Neural progenitor cell (in vitro differentiated cells): ENCODE data around the gene TLE7. TPM values are rescaled to one million over a fixed set of nuclear protein-coding genes. Genes with fewer than 3 reads are reported as not detected.

Source experiments
- DNase-seq: peaks from one replicate; pipeline ENCODE4 v3.0.0-alpha.2; 2016; ENCODE audit warnings: low spot score
- H2AFZ ChIP-seq: fragments of 200-600 bp; sonication (generic); replicated peaks from 2 replicates; pipeline ENCODE4 v1.6.1; 2016; ENCODE audit warnings: antibody characterized with exemption
- H3F3A ChIP-seq: fragments of 200-600 bp; sonication (generic); 2 replicates; pipeline ENCODE4 v1.6.1; 2016; ENCODE audit warnings: antibody characterized with exemption, low read depth
- H3K27ac ChIP-seq: fragments of 200-600 bp; sonication (generic); 2 replicates; pipeline ENCODE4 v1.5.1; 2016; ENCODE audit warnings: mild to moderate bottlenecking
- H3K27me3 ChIP-seq: fragments of 200-600 bp; sonication (generic); 2 replicates; pipeline ENCODE4 v1.6.1; 2016; ENCODE audit warnings: mild to moderate bottlenecking, moderate library complexity
- H3K36me3 ChIP-seq: fragments of 200-600 bp; sonication (generic); 2 replicates; pipeline ENCODE4 v1.5.1; 2016
- H3K4me1 ChIP-seq: fragments of 200-600 bp; sonication (generic); 2 replicates; pipeline ENCODE4 v1.6.1; 2016; ENCODE audit warnings: mixed run types
- H3K4me2 ChIP-seq: fragments of 200-600 bp; sonication (generic); 2 replicates; pipeline ENCODE4 v1.6.1; 2016
- H3K4me3 ChIP-seq: fragments of 200-600 bp; sonication (generic); 2 replicates; pipeline ENCODE4 v1.5.1; 2016
- H3K79me2 ChIP-seq: fragments of 200-600 bp; sonication (generic); 2 replicates; pipeline ENCODE4 v1.6.1; 2016; ENCODE audit warnings: low read depth
- H3K9ac ChIP-seq: fragments of 200-600 bp; sonication (generic); 2 replicates; pipeline ENCODE4 v1.6.1; 2016
- H3K9me3 ChIP-seq: fragments of 200-600 bp; sonication (generic); 2 replicates; pipeline ENCODE4 v1.5.1; 2016; ENCODE audit warnings: low read depth
- H4K20me1 ChIP-seq: fragments of 200-600 bp; sonication (generic); 2 replicates; pipeline ENCODE4 v1.6.1; 2016; ENCODE audit warnings: low read depth
- H3K27ac Mint-ChIP-seq: 3 replicates; pipeline ENCODE4 v1.8.0; 2021; ENCODE audit warnings: mixed read lengths
- H3K27me3 Mint-ChIP-seq: 2 replicates; pipeline ENCODE4 v1.8.0; 2022; ENCODE audit warnings: low read depth, mild to moderate bottlenecking, inconsistent platforms, moderate library complexity, mixed read lengths; ENCODE audit not compliant: insufficient read depth
- H3K36me3 Mint-ChIP-seq: 3 replicates; pipeline ENCODE4 v1.8.0; 2021; ENCODE audit warnings: mixed read lengths
- H3K4me1 Mint-ChIP-seq: 3 replicates; pipeline ENCODE4 v1.8.0; 2021; ENCODE audit warnings: mixed read lengths
- H3K4me3 Mint-ChIP-seq: 3 replicates; pipeline ENCODE4 v1.8.0; 2021; ENCODE audit warnings: mild to moderate bottlenecking, moderate library complexity, mixed read lengths
- H3K9me3 Mint-ChIP-seq: 3 replicates; pipeline ENCODE4 v1.8.0; 2020; ENCODE audit warnings: mixed read lengths
- CTCF ChIP-seq: fragments of 200-600 bp; sonication (generic); IDR thresholded peaks from 2 replicates; pipeline ENCODE4 v1.5.1; 2017; ENCODE audit warnings: antibody characterized with exemption, mild to moderate bottlenecking
- EZH2 ChIP-seq: fragments of 200-600 bp; sonication (generic); IDR thresholded peaks from 2 replicates; pipeline ENCODE4 v1.6.1; 2017; ENCODE audit warnings: antibody characterized with exemption, mild to moderate bottlenecking, moderate library complexity
- EZH2phosphoT487 ChIP-seq: fragments of 200-600 bp; sonication (generic); IDR thresholded peaks from 2 replicates; pipeline ENCODE4 v1.6.1; 2017; ENCODE audit warnings: antibody characterized with exemption
- total RNA-seq: library from RNA; depleted of rRNA; stranded (reverse); fragments of >200 nt; gene quantifications from 2 replicates; pipeline ENCODE4 v1.2.3, GENCODE V29; 2015; ENCODE audit warnings: low replicate concordance

The TLE7 gene
- total RNA-seq, 1 donor from 2014 or later = not detected

DNA sequence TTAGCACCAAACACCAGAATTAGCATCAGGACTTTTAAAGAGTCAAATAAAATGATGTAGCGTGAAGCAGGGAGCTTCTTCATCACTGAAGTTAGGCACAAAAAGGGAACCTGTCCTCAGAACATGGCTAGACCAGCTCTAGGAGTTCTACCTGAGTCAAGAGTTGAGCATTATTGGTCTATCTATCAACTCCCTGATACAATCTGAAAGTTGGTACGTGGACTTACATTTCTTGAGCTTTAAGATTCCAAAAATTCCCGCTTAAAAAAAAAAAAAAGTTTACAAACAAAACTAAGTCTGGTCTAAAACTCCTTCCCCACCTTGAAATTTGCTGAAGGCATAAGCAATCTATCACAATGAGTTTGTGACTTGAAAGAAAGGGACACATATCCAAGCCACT, 12.3 kb downstream of the TLE7 start:
- H3K36me3 ChIP-seq = no peaks in the 10 kb centered on the region
- H4K20me1 ChIP-seq = peaks cover 6% of the 10 kb centered on the region
- H3K27me3 ChIP-seq = peaks cover 41% of the 10 kb centered on the region

GRCh38 chr16:71428883-71429282, 13.0 kb downstream of the TLE7 start:
- H3K27ac Mint-ChIP-seq = no peak overlapping the region
- no peaks in the 10 kb centered on the region for H3K79me2 ChIP-seq
- H3K4me3 Mint-ChIP-seq = no peak overlapping the region
- H3K9ac ChIP-seq = no peak overlapping the region
- H3K9me3 ChIP-seq = no peaks in the 10 kb centered on the region
- H3F3A ChIP-seq = peaks cover 11% of the 10 kb centered on the region
- H3K4me1 Mint-ChIP-seq = peaks cover 11% of the 10 kb centered on the region
- no peaks in the 10 kb centered on the region for H3K36me3 ChIP-seq
- peaks cover 48% of the 10 kb centered on the region for H3K27me3 ChIP-seq
- H2AFZ ChIP-seq = no peak overlapping the region
- H3K4me3 ChIP-seq = no peak overlapping the region
- H3K36me3 Mint-ChIP-seq = peaks cover 2% of the 10 kb centered on the region
- no peak for DNase-seq
- H4K20me1 ChIP-seq = peaks cover 6% of the 10 kb centered on the region
- H3K9me3 Mint-ChIP-seq = peaks cover 8% of the 10 kb centered on the region
- peaks cover 25% of the 10 kb centered on the region for H3K27me3 Mint-ChIP-seq
- no peaks in the 10 kb centered on the region for H3K4me1 ChIP-seq
- no peak overlapping the region for H3K27ac ChIP-seq
- no peak for TF ChIP-seq CTCF
- no peak for TF ChIP-seq EZH2
- no peak for TF ChIP-seq EZH2phosphoT487
- H3K4me2 ChIP-seq = no peak overlapping the region

More for the DNA sequence above, 12.3 kb downstream of the TLE7 start:
- Mint-ChIP-seq H3K27me3 (peaks cover 22% of the 10 kb centered on the region), H3K9me3 (peaks cover 8% of the 10 kb centered on the region), H3K4me1 (peaks cover 11% of the 10 kb centered on the region), H3K27ac (no peak overlapping the region), H3K36me3 (peaks cover 2% of the 10 kb centered on the region), H3K4me3 (no peak overlapping the region)
- DNase-seq = no peak
- Histone ChIP-seq H3F3A (peaks cover 11% of the 10 kb centered on the region), H2AFZ (no peak overlapping the region), H3K4me1 (no peaks in the 10 kb centered on the region), H3K4me2 (no peak overlapping the region), H3K9ac (no peak overlapping the region), H3K79me2 (no peaks in the 10 kb centered on the region), H3K4me3 (no peak overlapping the region), H3K27ac (no peak overlapping the region), H3K9me3 (no peaks in the 10 kb centered on the region)
- no peak for TF ChIP-seq CTCF
- no peak for TF ChIP-seq EZH2phosphoT487
- TF ChIP-seq EZH2 = no peak

- H2AFZ ChIP-seq = no peak overlapping the region
- H3K4me2 ChIP-seq = no peak overlapping the region
- H3K27me3 Mint-ChIP-seq = peaks cover 25% of the 10 kb centered on the region
- H3K27ac ChIP-seq = no peak overlapping the region
- peaks cover 11% of the 10 kb centered on the region for H3F3A ChIP-seq
- peaks cover 8% of the 10 kb centered on the region for H3K9me3 Mint-ChIP-seq
- H3K27me3 ChIP-seq = peaks cover 53% of the 10 kb centered on the region
- no peaks in the 10 kb centered on the region for H3K9me3 ChIP-seq
- DNase-seq = no peak
- no peak overlapping the region for H3K4me3 Mint-ChIP-seq
- H3K9ac ChIP-seq = no peak overlapping the region
- H3K36me3 ChIP-seq = no peaks in the 10 kb centered on the region
- no peaks in the 10 kb centered on the region for H3K4me1 ChIP-seq
- no peak overlapping the region for H3K4me3 ChIP-seq
- no peaks in the 10 kb centered on the region for H3K79me2 ChIP-seq
- H3K36me3 Mint-ChIP-seq = peaks cover 2% of the 10 kb centered on the region
- H3K27ac Mint-ChIP-seq = no peak overlapping the region
- TF ChIP-seq EZH2 (no peak), CTCF (no peak), EZH2phosphoT487 (no peak)
- peaks cover 6% of the 10 kb centered on the region for H4K20me1 ChIP-seq
- peaks cover 11% of the 10 kb centered on the region for H3K4me1 Mint-ChIP-seq
These were observed 13.5 kb downstream of the TLE7 start for GRCh38 chr16:71428385-71428784.
